ENCODE data around the gene GALNT13.

DNA sequence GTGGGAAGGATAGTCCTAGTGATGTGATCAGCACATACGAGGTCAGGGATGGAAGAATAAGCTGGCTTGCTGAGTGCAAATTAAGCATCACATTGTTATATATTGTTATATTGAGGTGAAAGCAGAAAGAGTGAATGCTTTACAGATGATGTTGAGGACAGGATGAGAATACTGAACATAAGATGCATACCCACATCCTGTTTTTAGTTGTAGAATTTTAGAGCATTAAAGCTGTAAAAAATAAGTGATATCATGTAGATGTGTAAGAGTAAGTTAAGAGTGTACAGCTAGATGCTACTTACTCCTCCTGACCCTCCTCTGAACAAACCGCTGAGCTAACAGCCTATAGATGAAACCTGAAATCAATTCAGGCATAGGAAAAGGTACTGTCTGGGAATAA, 555.7 kb downstream of the GALNT13 start:
- TF ChIP-seq CTCF (IDR thresholded peaks at IDR 0.05): no peak
- TF ChIP-seq POLR2A (IDR thresholded peaks at IDR 0.05): no peak

All from lower leg skin (tissue), 3 donors.